GM18511 (cell line): ENCODE measurements around the gene CHRDL2.
"Not testable (repeated sequence)": the region's sequence is repeated elsewhere in the genome, so short reads cannot be mapped to it uniquely, and the experiment has no call there.

Experiments used
- ATAC-seq: cut with Tn5 transposase; IDR thresholded peaks from one replicate; pipeline ENCODE4 v1.9.1; 2021; ENCODE audit warnings: mild to moderate bottlenecking, moderate library complexity; ENCODE audit not compliant: unreplicated experiment

CHRDL2 gene

GRCh38 chr11:74672332-74672955, 58.8 kb downstream of the CHRDL2 start:
- no peak for ATAC-seq

- no peak for ATAC-seq
These were observed 59.6 kb downstream of the CHRDL2 start for GRCh38 chr11:74671520-74672196.

- ATAC-seq, result no peak
These were observed 61.1 kb downstream of the CHRDL2 start for GRCh38 chr11:74670171-74670570.

GRCh38 chr11:74669211-74670160, 61.7 kb downstream of the CHRDL2 start:
- ATAC-seq, result no peak

GRCh38 chr11:74663315-74663714, 67.9 kb downstream of the CHRDL2 start:
- no peak for ATAC-seq

GRCh38 chr11:74662487-74663103, 68.6 kb downstream of the CHRDL2 start:
- ATAC-seq, result no peak

GRCh38 chr11:74659124-74659523, 72.1 kb downstream of the CHRDL2 start:
- not testable (repeated sequence) for ATAC-seq

GRCh38 chr11:74654976-74655375, 76.2 kb downstream of the CHRDL2 start:
- no peak for ATAC-seq

GRCh38 chr11:74650498-74650897, 80.7 kb downstream of the CHRDL2 start:
- no peak for ATAC-seq

GRCh38 chr11:74648894-74649293, 82.3 kb downstream of the CHRDL2 start:
- no peak for ATAC-seq

GRCh38 chr11:74647831-74648230, 83.4 kb downstream of the CHRDL2 start:
- ATAC-seq, result no peak

GRCh38 chr11:74647404-74647803, 83.8 kb downstream of the CHRDL2 start:
- no peak for ATAC-seq

- no peak for ATAC-seq
These were observed 84.3 kb downstream of the CHRDL2 start for GRCh38 chr11:74646954-74647353.
